GM18951 (cell line): ENCODE data around the gene KLHL36.

Source experiments
- POLR2A ChIP-seq: IDR thresholded peaks from 4 replicates; pipeline ENCODE4 v1.6.1; 2011; ENCODE audit warnings: mild to moderate bottlenecking; ENCODE audit not compliant: insufficient read length, insufficient read depth; ENCODE audit errors: extremely low read depth
- in situ Hi-C: fragments of 300-500 bp; cut with MboI; formaldehyde crosslinking; loops from one replicate; pipeline ENCODE4 v1.12.0; 2022; ENCODE audit warnings: low sequenced_read_pairs, mixed read lengths, inconsistent platforms; ENCODE audit not compliant: unreplicated experiment

Gene KLHL36

DNA sequence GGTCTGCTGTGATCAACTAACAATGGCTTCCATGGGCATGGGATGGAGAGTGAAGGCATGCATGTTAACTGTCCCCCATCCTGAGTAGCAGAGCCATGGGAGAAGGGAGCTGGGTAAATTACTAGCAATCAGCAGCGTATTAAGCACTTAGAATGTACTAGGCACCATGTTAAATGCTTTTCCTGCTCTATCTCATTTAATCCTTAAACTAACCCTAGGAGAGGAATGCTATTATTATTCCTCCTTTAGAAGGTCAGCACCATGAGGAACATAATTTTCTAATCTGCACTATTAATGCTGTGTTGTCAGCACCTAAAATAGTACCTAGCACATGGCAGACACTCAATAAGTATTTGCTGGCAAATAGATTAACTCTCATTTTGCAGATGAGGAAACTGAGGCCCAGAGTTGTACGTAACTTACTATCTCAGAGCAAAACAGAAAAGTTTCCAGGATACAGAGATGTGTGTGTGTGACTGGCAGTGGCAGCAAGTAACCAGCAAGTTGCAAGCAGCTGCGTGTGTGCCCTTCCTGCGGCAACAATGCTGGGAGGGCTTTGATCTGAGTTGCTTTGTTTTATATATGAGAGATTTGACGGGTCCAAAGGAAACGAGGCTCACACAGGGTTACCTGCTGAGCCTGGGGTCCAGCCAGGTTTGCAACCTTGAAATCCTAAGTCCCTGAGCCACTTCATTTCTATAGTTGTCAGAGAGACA lies 6.5 kb upstream of the KLHL36 start:
- no peak for TF ChIP-seq POLR2A
- in situ Hi-C loops, result no loop called here

DNA sequence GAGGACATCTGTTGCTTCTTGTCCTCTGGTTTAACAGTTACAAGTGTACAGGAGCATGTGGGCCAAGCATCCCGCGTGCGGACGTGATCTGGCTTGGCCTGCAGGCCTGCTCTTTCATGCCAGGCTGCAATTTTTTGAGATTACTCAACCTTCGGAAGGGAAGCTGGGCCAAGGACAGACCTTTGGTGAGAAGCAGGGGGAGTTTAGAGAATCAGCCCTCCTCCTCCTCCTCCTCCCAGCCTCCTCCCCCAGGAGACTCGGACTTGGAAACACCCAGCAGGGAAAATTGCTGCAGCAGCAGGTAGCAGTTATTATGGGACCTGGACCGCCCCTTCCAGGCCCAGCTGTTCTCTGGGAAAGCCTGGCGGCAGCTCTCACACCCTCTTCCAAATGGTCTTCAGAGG lies 5.1 kb upstream of the KLHL36 start:
- in situ Hi-C loops, result no loop called here

GRCh38 chr16:84643674-84644073 lies 4.6 kb upstream of the KLHL36 start:
- in situ Hi-C loops, result no loop called here
- no peak for TF ChIP-seq POLR2A

More for the DNA sequence above, 5.1 kb upstream of the KLHL36 start:
- no peak for TF ChIP-seq POLR2A

DNA sequence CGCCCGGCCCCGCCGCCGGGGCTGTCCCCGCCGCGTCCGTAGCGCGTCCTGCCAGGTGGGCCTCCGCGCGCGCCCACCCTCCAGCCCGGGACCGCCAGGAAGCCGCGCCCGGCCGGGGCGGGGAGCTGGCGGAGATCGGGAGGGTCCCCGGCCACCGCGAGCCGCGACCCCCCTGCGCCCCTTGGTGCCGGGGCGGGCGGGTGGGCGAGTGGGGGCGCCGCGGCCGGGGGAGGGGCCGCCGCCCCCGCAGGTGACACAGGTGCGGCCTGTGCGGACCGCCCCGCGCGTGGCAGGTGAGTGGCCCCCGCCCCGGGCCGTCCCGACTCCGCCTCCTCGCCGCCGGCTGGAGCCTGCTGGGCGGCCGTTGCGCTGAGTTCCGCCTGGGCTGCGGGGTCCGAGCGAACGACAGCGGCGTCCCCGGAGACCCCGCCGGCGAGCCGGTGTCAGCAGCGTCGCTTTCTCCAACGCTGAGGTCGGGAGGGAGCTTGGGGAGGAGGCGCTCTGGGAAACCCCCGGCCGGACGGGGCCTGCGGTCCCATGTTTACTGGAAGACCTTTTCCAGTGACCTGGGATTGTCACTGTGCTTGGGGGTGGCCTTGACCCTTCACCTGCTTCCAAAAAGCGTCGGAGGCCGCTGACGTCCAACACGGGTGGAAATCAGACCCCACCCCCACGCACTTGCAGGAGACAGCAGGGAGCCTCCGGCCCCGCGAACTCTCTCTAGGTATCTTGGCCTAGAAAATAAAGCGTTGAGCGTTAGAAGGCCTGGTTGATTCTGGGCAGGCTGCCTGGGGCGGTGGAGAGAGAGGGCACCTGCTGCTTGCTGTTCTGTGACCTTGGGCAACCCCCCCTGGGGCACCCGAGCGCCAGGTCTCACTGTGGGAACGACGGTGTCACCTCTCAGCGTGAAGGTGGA lies 542 bp downstream of the KLHL36 start:
- in situ Hi-C loops, result no loop called here
- no peak for TF ChIP-seq POLR2A

- no peak for TF ChIP-seq POLR2A
- in situ Hi-C loops, result no loop called here
Measured at GRCh38 chr16:84649511-84649861, 1.2 kb downstream of the KLHL36 start.

DNA sequence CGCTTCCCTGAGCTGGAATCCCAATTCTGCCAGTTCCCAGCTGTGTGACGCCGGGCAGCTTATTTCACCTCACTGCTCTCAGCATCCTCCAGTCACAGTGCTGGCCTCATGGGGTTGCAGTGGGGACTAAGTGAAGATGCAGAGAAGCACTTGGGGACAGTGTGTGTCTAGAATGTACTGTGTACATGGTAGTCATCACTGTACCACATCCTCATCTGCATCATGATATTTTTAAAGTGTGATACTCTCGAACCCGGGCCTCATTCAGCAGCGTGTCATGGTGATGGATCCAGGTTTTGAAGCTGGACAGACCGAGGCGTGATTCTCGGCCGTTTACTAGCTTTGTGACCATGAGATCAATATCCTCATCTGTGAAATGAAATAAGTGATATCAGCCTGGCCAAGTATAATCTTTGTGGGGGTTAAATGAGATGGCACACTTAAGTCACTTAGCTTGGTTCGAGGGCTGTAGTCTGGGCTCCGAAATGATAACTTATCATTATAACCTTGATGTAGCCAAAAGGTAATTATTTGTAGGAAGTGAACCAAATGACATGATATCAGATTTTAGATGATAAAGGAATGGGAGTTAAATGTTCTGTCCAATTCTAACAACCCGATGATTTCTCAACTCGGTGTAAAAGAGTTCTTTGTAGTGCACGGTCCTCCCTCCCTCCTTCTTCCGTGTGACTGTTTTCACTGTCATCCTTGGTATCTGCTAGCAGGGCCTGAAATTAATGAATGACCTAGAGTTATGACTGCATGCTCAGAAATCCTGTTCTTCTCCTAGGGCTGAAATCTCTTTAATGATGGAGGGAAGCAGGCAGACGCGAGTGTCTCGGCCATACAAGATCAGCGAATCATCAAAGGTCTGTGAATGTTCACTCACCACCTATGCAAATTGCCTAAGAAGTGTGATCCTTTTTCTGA lies 2.0 kb downstream of the KLHL36 start:
- in situ Hi-C loops, result no loop called here
- TF ChIP-seq POLR2A, result no peak

GRCh38 chr16:84652566-84652965 lies 4.3 kb downstream of the KLHL36 start:
- in situ Hi-C loops, result no loop called here
- no peak for TF ChIP-seq POLR2A

DNA sequence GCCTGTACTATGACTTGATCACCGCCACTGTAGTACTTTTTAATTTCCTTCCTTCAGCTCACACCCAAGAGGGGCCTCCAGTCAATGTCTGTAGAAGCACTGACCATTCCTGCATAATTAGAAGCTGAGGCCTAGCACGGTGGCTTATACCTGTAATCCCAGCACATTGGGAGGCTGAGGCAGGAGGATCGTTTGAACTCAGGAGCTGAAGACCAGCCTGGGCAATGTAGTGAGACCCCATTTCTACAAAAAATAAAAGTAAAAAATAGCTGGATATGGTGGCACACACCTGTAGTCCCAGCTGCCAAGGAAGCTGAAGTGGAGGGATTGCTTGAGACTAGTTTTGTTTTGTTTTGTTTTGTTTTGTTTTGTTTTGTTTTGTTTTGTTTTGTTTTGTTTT lies 5.9 kb downstream of the KLHL36 start:
- TF ChIP-seq POLR2A, result no peak
- in situ Hi-C loops, result no loop called here

DNA sequence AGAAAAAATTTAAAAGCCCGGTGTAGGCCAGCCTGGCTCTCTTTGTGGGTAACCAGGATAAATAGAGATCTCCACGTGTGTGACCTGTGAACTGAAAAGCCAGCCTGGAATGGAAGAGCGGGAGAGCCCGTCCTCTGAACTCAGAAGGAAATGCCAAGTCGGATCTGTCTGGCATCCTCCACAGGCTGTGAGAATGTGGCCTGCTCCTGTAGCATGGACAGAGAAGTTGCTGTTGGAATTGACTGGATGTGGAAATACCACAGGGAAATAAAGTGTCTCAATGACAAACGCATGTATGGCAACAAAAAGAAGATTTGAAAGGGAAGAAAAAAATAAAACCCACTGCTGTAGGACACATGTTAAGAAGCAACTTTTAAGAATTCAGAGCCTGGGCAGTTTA lies 6.7 kb downstream of the KLHL36 start:
- no peak for TF ChIP-seq POLR2A
- in situ Hi-C loops, result no loop called here

- in situ Hi-C loops, result no loop called here
- TF ChIP-seq POLR2A, result no peak
Measured at GRCh38 chr16:84656649-84657048, 8.3 kb downstream of the KLHL36 start.

DNA sequence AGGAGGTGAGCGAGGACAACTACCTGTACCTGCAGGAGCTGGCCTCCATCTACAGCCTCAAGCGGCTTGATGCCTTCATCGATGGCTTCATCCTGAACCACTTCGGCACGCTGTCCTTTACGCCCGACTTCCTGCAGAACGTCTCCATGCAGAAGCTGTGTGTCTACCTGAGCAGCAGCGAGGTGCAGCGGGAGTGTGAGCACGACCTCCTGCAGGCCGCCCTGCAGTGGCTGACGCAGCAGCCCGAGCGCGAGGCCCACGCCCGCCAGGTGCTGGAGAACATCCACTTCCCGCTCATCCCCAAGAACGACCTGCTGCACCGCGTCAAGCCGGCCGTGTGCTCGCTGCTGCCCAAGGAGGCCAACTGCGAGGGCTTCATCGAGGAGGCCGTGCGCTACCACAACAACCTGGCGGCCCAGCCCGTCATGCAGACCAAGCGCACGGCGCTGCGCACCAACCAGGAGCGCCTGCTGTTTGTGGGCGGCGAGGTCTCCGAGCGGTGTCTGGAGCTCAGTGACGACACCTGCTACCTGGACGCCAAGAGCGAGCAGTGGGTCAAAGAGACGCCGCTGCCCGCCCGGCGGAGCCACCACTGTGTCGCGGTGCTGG lies 9.0 kb downstream of the KLHL36 start:
- TF ChIP-seq POLR2A, result no peak
- in situ Hi-C loops, result no loop called here

DNA sequence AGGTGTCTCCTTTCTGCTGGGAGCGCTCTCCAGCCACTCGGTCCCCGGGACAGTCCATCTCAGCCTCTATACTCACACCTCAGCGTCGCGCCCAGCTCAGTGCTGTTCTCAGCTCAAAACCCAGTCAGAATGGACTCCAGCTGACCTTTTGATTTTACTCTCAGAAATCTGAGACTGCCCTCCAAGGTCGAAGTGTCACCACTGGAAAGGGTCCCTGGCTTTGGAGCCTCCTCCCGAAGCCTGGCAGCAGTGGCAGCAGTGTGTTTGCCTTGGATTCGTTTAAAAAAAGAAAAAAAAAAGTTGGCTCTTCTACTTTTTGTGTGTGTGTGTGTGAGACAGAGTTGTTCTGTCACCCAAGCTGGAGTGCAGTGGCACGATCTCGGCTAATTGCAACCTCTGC lies 10.4 kb downstream of the KLHL36 start:
- in situ Hi-C loops, result no loop called here

More for the DNA sequence above, 10.4 kb downstream of the KLHL36 start:
- no peak for TF ChIP-seq POLR2A
